GM18907 (cell line): ENCODE results near the gene AUTS2.

Source experiments
- ATAC-seq: cut with Tn5 transposase; IDR thresholded peaks from one replicate; pipeline ENCODE4 v1.9.1; 2021; ENCODE audit warnings: mild to moderate bottlenecking, moderate library complexity; ENCODE audit not compliant: unreplicated experiment

The AUTS2 gene

GRCh38 chr7:69749994-69750393 lies 151.7 kb downstream of the AUTS2 start:
- no peak for ATAC-seq

- no peak for ATAC-seq
Observed at GRCh38 chr7:69751026-69751425, 152.8 kb downstream of the AUTS2 start.

DNA sequence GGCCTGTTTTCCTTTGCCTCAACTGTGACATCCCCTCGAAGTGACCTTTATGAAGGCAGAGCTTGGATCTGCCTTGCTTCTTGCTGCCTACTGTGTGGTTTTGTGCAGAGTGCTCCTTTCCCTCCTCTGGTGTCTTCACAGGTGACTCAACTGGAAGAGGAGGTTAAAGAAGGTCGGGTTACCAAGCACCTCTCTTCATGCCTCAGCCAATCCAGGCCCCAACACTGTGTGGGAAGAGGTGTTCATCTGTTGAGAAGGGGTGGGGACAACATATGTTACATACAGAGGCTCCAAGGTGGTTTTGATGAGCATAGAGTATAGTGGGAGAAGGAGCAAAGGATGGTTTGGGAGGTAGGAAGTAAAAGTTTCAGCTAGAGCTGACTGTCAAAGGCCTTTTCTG lies 155.7 kb downstream of the AUTS2 start:
- ATAC-seq: no peak

DNA sequence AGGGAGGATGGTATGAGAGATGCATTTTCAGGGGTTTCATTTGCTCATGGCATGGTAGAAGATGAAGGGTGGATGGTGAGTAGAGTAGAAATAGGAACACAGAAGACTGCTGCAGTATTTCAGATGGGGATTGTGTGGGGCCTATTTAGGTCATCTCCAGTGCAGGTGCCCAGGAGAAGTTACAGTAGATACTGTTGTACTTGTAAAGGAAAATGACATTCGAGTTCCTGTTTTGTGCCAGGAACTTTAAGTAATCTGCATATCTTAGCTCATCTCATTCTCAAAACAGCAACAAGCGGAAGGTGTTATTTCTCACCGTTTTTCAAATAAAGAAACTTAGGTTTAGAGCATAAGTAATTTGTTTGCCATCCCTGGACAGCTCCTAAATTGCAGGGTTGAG lies 156.2 kb downstream of the AUTS2 start:
- ATAC-seq: no peak

DNA sequence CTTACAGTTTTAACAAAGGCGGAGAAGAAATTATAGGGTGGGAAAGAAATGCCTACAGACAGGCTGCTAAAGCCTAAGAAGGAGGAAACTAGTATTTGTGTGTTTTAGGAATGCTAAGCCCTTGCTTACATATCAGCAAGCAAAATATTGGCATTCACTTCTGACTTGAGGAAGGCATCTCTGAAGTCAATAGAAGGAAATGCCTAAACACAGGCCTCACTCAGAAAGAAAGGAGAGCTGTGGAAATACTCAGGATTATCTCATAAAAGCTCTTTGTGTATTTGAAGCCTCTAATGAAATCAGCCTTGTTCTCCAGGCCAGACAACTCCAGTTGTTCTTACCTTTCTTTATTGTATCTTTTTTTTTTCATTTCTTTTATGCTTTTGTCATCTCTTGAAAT lies 158.0 kb downstream of the AUTS2 start:
- ATAC-seq: no peak

DNA sequence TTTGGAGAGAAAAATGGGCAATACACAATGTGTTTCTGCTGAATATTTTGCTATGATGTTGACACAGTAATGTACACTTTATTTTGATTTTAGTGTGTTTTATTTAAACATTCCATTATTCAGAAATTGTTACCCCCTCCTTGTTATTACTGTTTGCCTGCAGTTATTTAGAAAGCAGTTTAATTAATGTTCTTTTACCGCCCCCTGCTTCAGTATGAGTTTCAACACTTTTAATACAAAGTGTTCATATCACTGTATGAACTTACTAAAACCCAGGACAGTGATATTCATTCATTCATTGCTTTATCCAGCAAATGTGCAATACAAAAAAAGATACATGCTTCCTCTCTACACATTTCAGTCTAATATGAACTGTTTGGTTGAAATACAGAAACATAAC lies 159.3 kb downstream of the AUTS2 start:
- no peak for ATAC-seq

GRCh38 chr7:69757981-69758430 lies 159.7 kb downstream of the AUTS2 start:
- no peak for ATAC-seq

GRCh38 chr7:69759373-69759772 lies 161.1 kb downstream of the AUTS2 start:
- no peak for ATAC-seq

- no peak for ATAC-seq
Observed at GRCh38 chr7:69761290-69761922, 163.1 kb downstream of the AUTS2 start.

DNA sequence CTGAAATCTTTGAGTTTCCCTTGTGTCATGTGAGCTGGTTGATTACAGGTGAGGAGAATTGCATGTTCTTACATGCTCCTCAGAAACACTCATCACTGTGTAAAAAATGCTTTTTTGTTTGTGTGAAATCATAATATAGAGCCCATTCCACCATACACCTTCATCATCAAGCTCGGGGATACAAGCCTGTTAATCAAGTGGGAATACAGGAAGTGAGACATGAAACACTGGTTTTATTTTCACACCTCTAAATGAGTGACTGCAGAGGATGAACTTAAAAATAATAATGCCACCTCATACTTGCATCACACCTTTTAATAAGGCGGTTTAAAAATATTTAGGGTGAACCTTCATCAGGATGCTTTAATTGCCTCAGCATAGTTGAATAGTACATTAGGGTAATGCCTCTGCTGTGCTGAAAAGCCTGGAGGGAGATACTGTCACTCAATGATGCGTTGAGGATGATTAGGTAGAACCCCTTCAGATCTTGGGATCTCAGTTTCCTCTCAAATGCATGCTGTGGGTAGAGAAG lies 164.6 kb downstream of the AUTS2 start:
- peak; percentile 51 for ATAC-seq

- ATAC-seq: no peak
Observed at GRCh38 chr7:69763513-69763912, 165.2 kb downstream of the AUTS2 start.

DNA sequence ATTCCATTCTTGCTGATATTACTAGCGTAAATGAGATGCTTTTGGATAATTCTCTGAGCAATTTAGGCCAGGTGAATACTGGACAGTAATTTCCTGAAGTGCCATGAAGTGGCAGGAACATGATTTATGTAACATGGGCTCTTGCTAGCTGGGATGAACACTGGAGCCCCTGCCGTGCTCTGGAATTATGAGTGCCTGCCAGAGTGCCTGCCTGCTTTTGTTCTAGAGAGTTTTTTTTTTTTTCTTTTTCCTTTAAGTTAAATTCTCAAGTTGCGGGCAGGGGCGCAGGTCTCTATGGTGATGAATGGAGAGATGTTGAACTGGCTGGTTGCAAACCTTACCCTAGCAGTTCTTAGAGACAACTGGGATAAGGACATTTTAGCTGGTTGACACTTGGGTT lies 165.9 kb downstream of the AUTS2 start:
- ATAC-seq: no peak

GRCh38 chr7:69764681-69765080 lies 166.4 kb downstream of the AUTS2 start:
- ATAC-seq: no peak

GRCh38 chr7:69765879-69766278 lies 167.6 kb downstream of the AUTS2 start:
- peak; percentile 55 for ATAC-seq

- ATAC-seq: no peak
Observed at GRCh38 chr7:69768986-69769595, 170.8 kb downstream of the AUTS2 start.

- ATAC-seq: no peak
Observed at GRCh38 chr7:69769826-69770225, 171.6 kb downstream of the AUTS2 start.

- no peak for ATAC-seq
Observed at GRCh38 chr7:69770613-69771012, 172.3 kb downstream of the AUTS2 start.

GRCh38 chr7:69772718-69773436 lies 174.6 kb downstream of the AUTS2 start:
- ATAC-seq: no peak

DNA sequence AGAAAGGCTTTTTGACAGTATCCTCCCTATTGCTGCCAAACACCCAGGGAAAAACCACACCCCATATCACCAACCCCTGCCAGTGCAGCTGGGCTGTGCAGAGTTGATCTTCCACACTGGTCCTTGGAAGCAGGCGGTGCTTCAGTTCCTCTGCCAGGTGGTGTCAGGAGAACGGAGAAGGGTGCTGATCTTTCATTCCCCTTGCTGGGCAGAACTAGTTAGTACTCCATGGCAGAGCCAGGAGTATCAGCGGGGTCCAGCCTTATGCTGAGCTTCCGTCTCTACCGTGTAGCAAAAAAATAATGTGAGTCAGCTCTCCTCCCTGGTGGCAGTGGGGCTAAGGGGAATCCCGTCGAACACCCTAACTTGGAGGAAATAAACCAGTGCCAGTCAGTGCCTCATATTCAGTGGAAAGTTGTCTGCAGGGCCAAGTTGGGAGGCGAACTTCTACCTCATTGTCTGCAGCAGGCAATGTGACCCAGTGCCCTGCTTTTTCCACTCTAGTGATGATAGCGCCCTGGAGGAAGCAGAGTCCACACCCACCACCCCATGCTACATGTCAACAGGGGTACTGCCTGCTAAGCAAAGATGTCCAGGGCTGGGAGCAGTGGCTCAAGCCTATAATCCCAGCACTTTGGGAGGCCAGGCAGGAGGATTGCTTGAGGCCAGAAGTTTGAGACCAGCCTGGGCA lies 175.4 kb downstream of the AUTS2 start:
- no peak for ATAC-seq

GRCh38 chr7:69775231-69775771 lies 177.0 kb downstream of the AUTS2 start:
- ATAC-seq: no peak

- ATAC-seq: no peak
Observed at GRCh38 chr7:69776611-69777010, 178.3 kb downstream of the AUTS2 start.
